ENCODE results near the gene PLPP4. TPM values are rescaled to one million over a fixed set of nuclear protein-coding genes. Genes with fewer than 3 reads are reported as not detected.

Gene PLPP4
- total and polyA plus RNA-seq, 10 donors: not detected

GRCh38 chr10:120605410-120605809 lies 148.4 kb downstream of the PLPP4 start:
- Histone ChIP-seq H3K27me3 (replicated peaks in 1 of 7) (peaks cover 0 to 4% (median 0%) of the 10 kb centered on the region in 7 donors), H3K4me1 (no peaks in the 10 kb centered on the region), H3K27ac (no peak overlapping the region), H3K4me3 (no peak overlapping the region), H3K9me3 (peaks cover 0 to 3% (median 0%) of the 10 kb centered on the region in 8 donors), H3K36me3 (no peaks in the 10 kb centered on the region)
- intact Hi-C loops (cut with DNase I; ENCODE audit: low total_unique reads): no loop called here
- no peak for TF ChIP-seq POLR2A (IDR thresholded peaks at IDR 0.05)
- TF ChIP-seq CTCF (IDR thresholded peaks at IDR 0.05 in 8 of 11, conservative IDR thresholded peaks at IDR 0.05 in 3 of 11): no peak
- no peak for TF ChIP-seq POLR2AphosphoS5 (IDR thresholded peaks at IDR 0.05)
- DNase-seq: no peak
- WGBS, 5 donors: 62 to 89% (median 77%) methylated on average over 3 of the region's 3 CpGs

GRCh38 chr10:120606051-120606764 lies 149.2 kb downstream of the PLPP4 start:
- H3K4me1 ChIP-seq: no peaks in the 10 kb centered on the region
- TF ChIP-seq POLR2A (IDR thresholded peaks at IDR 0.05): no peak
- TF ChIP-seq POLR2AphosphoS5 (IDR thresholded peaks at IDR 0.05): no peak
- no peak for TF ChIP-seq CTCF (IDR thresholded peaks at IDR 0.05 in 8 of 11, conservative IDR thresholded peaks at IDR 0.05 in 3 of 11)
- intact Hi-C loops (cut with DNase I; ENCODE audit: low total_unique reads): no loop called here
- peaks cover 0 to 3% (median 0%) of the 10 kb centered on the region in 8 donors for H3K9me3 ChIP-seq
- WGBS, 5 donors: 63 to 84% (median 63%) methylated on average over 5 of the region's 5 CpGs
- H3K4me3 ChIP-seq: no peak overlapping the region
- DNase-seq: no peak
- H3K27ac ChIP-seq: no peak overlapping the region
- no peaks in the 10 kb centered on the region for H3K36me3 ChIP-seq
- no peaks in the 10 kb centered on the region for H3K27me3 ChIP-seq (replicated peaks in 1 of 7)

GRCh38 chr10:120607016-120607709 lies 150.1 kb downstream of the PLPP4 start:
- Histone ChIP-seq H3K9me3 (peaks cover 0 to 3% (median 0%) of the 10 kb centered on the region in 8 donors), H3K27me3 (replicated peaks in 1 of 7) (no peaks in the 10 kb centered on the region), H3K4me3 (no peak overlapping the region), H3K27ac (no peak overlapping the region), H3K36me3 (no peaks in the 10 kb centered on the region), H3K4me1 (no peaks in the 10 kb centered on the region)
- WGBS, 5 donors: 72 to 87% (median 81%) methylated on average over 2 of the region's 2 CpGs
- TF ChIP-seq POLR2A (IDR thresholded peaks at IDR 0.05): no peak
- DNase-seq: no peak
- intact Hi-C loops (cut with DNase I; ENCODE audit: low total_unique reads): no loop called here

GRCh38 chr10:120607710-120608703 lies 151.0 kb downstream of the PLPP4 start:
- 69 to 78% (median 75%) methylated on average over 5 of the region's 5 CpGs for WGBS, 5 donors
- Histone ChIP-seq H3K36me3 (no peaks in the 10 kb centered on the region), H3K27me3 (replicated peaks in 1 of 7) (no peaks in the 10 kb centered on the region), H3K9me3 (peaks cover 0 to 3% (median 0%) of the 10 kb centered on the region in 8 donors), H3K4me1 (no peaks in the 10 kb centered on the region), H3K27ac (no peak overlapping the region), H3K4me3 (no peak overlapping the region)
- intact Hi-C loops (cut with DNase I; ENCODE audit: low total_unique reads): no loop called here
- DNase-seq: no peak
- TF ChIP-seq POLR2A (IDR thresholded peaks at IDR 0.05) (no peak), CTCF (IDR thresholded peaks at IDR 0.05 in 8 of 11, conservative IDR thresholded peaks at IDR 0.05 in 3 of 11) (no peak), POLR2AphosphoS5 (IDR thresholded peaks at IDR 0.05) (no peak)
